K562 (cell line): Measurements from ENCODE around the gene COL26A1. TPM values are rescaled to one million over a fixed set of nuclear protein-coding genes. Genes with fewer than 3 reads are reported as not detected.

Source experiments
- ATAC-seq: fragments of 200-7000 bp; cut with Tn5 transposase; 3 replicates; pipeline ENCODE4 v1.9.1; 2020; ENCODE audit warnings: moderate library complexity
- BruUV-seq: library from RNA; stranded (reverse); fragments of 400-500 nt; replicated peaks from 2 replicates; lab custom pipeline; 2021; lab: Mats Ljungman, UMichigan
- CTCF ChIA-PET: fragments of 300-600 bp; formaldehyde crosslinking; extraction: SDS; loops from one replicate; lab custom pipeline; 2021; ENCODE audit warnings: low intra/inter-chr PET ratio; lab: Yijun Ruan, JAX
- POLR2A ChIA-PET: fragments of 300-600, 350-650 bp; sonication (Branson Sonifier 250); formaldehyde crosslinking; extraction: SDS; loops from one replicate; lab custom pipeline; 2021; ENCODE audit warnings: antibody characterized with exemption, inconsistent platforms; lab: Yijun Ruan, JAX
- DNase-seq, 4 experiments: peaks; one replicate each; pipeline versions ENCODE4 v3.0.0 to v3.0.0-alpha.2; 2011 to 2018; ENCODE audit warnings: low spot score in 3 of 4, mixed read lengths in 3 of 4; ENCODE audit errors: extremely low read depth in 1 of 4
- FAIRE-seq: peaks from 2 replicates; lab custom pipeline; 2011; peaks lifted over from hg19 to GRCh38; lab: Jason Lieb, UNC
- H2AFZ ChIP-seq: 2 replicates; pipeline ENCODE4 v1.6.0; 2011; ENCODE audit warnings: low read depth, low read length, control low read depth, inconsistent platforms
- H3K27ac ChIP-seq: fragments of 200-600 bp; 3 replicates; pipeline ENCODE4 v1.8.0; 2011; ENCODE audit warnings: low read depth, mild to moderate bottlenecking, control low read depth, inconsistent platforms, low read length, moderate library complexity, mixed read lengths; ENCODE audit errors: extremely low read depth
- H3K27me3 ChIP-seq, 2 experiments: fragments of 300-600 bp in 1 of 2; 2 replicates in 1 of 2; 3 replicates in 1 of 2; pipeline versions ENCODE4 v1.6.0 to v1.8.0; 2011; ENCODE audit warnings: inconsistent platforms in 2 of 2, low read length in 2 of 2, mild to moderate bottlenecking in 1 of 2, mixed read lengths in 1 of 2, moderate library complexity in 1 of 2; ENCODE audit not compliant: control insufficient read depth in 2 of 2, insufficient read depth in 2 of 2
- H3K36me3 ChIP-seq: fragments of 300-600 bp; 3 replicates; pipeline ENCODE4 v1.8.0; 2011; ENCODE audit warnings: mild to moderate bottlenecking, low read length, inconsistent platforms; ENCODE audit not compliant: control insufficient read depth, insufficient read depth
- H3K4me1 ChIP-seq, 2 experiments: fragments of 200-600 bp in 1 of 2; replicated peaks in 1 of 2; 2 replicates in 1 of 2; 3 replicates in 1 of 2; pipeline versions ENCODE4 v1.5.1 to v1.8.0; 2011; ENCODE audit warnings: inconsistent platforms in 2 of 2, low read length in 2 of 2, mild to moderate bottlenecking in 1 of 2, mixed read lengths in 1 of 2, moderate library complexity in 1 of 2; ENCODE audit not compliant: control insufficient read depth in 2 of 2, insufficient read depth in 2 of 2
- H3K4me2 ChIP-seq: 2 replicates; pipeline ENCODE4 v1.6.1; 2011; ENCODE audit warnings: low read length, control low read depth, inconsistent platforms, mixed read lengths; ENCODE audit not compliant: insufficient read depth
- H3K4me3 ChIP-seq: fragments of 200-600 bp; sonication (generic), shearing (Covaris generic); 2 replicates; pipeline ENCODE4 v1.5.1; 2016; ENCODE audit warnings: control low read depth, inconsistent platforms
- H3K79me2 ChIP-seq: fragments of 200-600 bp; 3 replicates; pipeline ENCODE4 v1.8.0; 2011; ENCODE audit warnings: low read length, inconsistent platforms; ENCODE audit not compliant: control insufficient read depth, insufficient read depth
- H3K9ac ChIP-seq, 2 experiments: 2 replicates each; pipeline versions ENCODE4 v1.6.0 to v1.6.1; 2011; ENCODE audit warnings: low read depth in 2 of 2, low read length in 2 of 2, control low read depth in 1 of 2, inconsistent platforms in 1 of 2, mild to moderate bottlenecking in 1 of 2, mixed read lengths in 1 of 2; ENCODE audit not compliant: insufficient read depth in 1 of 2
- H3K9me1 ChIP-seq: one replicate; pipeline ENCODE4 v1.6.0; 2011; ENCODE audit warnings: inconsistent platforms, mild to moderate bottlenecking, low read length, moderate library complexity; ENCODE audit not compliant: control insufficient read depth, insufficient read depth
- H3K9me3 ChIP-seq: replicated peaks from 2 replicates; pipeline ENCODE4 v1.5.1; 2011; ENCODE audit warnings: low read depth, low read length, inconsistent platforms; ENCODE audit not compliant: control insufficient read depth, insufficient read depth
- H4K20me1 ChIP-seq: replicated peaks from 2 replicates; pipeline ENCODE4 v1.6.1; 2011; ENCODE audit warnings: low read length, inconsistent platforms, mixed read lengths; ENCODE audit not compliant: control insufficient read depth, insufficient read depth
- CHCHD3 ChIP-seq: fragments of 250-450 bp; sonication (Bioruptor Pico); IDR thresholded peaks from 2 replicates; pipeline ENCODE4 v2.1.2; 2022; ENCODE audit warnings: mild to moderate bottlenecking
- NFE2 ChIP-seq: IDR thresholded peaks from 2 replicates; pipeline ENCODE4 v1.6.1; 2014; ENCODE audit warnings: antibody characterized with exemption, low read depth
- PBX2 ChIP-seq, 2 experiments: IDR thresholded peaks in 1 of 2; conservative IDR thresholded peaks in 1 of 2; 2 replicates each; pipeline ENCODE4 v1.6.1; 2016; ENCODE audit warnings: low read depth in 2 of 2, mild to moderate bottlenecking in 1 of 2, missing compliant biosample characterization in 1 of 2, missing genetic modification characterization in 1 of 2, moderate library complexity in 1 of 2
- SMC3 ChIP-seq: conservative IDR thresholded peaks from 2 replicates; pipeline ENCODE4 v1.6.1; 2011; ENCODE audit warnings: low read depth, low read length, improper control_type of control experiment; ENCODE audit not compliant: insufficient read depth
- ZC3H11A ChIP-seq: IDR thresholded peaks from 2 replicates; pipeline ENCODE4 v1.6.1; 2012; ENCODE audit warnings: low read depth, low read length, improper control_type of control experiment
- WGBS: fragments of 100-300 bp; shearing (Covaris generic); methylation state at CpG from one replicate; pipeline ENCODE4 v1.1.6; 2016; ENCODE audit warnings: low coverage, mixed read lengths; ENCODE audit not compliant: insufficient coverage; ENCODE audit errors: missing lambda C conversion rate; 5-methylcytosine and 5-hydroxymethylcytosine counted together
- in situ Hi-C: fragments of 300-500 bp; cut with MboI; formaldehyde crosslinking; loops from 4 replicates; pipeline ENCODE4 v1.15.0; 2018; ENCODE audit warnings: inconsistent platforms, mixed read lengths
- intact Hi-C: fragments of 100-400 bp; cut with micrococcal nuclease; formaldehyde crosslinking; loops from 2 replicates; pipeline ENCODE4 v1.14.2; 2022
- polyA plus RNA-seq, 8 experiments: library from polyadenylated mRNA; depleted of rRNA in 4 of 8; stranded (reverse) in 5 of 8; unstranded in 3 of 8; fragments of >200 nt; fragmentation: Nextera tagmentation in 2 of 8; fragmentation: Illumina TruSeq in 1 of 8; extraction: Ambion mirVana in 2 of 8; extraction: Trizol in 1 of 8; gene quantifications; 2 replicates each; pipeline versions ENCODE4 v1.2.1 to v1.2.3, GENCODE V29; 2011 to 2014; ENCODE audit warnings: inconsistent platforms in 1 of 8, missing spikeins in 1 of 8
- total RNA-seq, 7 experiments: library from RNA; depleted of rRNA in 6 of 7; stranded (reverse); fragments of >200 nt in 6 of 7; fragmentation: Illumina TruSeq in 2 of 7; extraction: Trizol in 2 of 7; gene quantifications; 2 replicates each; pipeline versions ENCODE4 v1.2.1 to v1.2.3, GENCODE V29; 2011 to 2021; ENCODE audit warnings: low replicate concordance in 1 of 7

Gene COL26A1
- total and polyA plus RNA-seq, 9 of the 15 experiments (the other 6 are each of a cell fraction or from before 2014, with no cell fraction given), result 0.04 to 0.39 (median 0.07) TPM; not detected in 5

DNA sequence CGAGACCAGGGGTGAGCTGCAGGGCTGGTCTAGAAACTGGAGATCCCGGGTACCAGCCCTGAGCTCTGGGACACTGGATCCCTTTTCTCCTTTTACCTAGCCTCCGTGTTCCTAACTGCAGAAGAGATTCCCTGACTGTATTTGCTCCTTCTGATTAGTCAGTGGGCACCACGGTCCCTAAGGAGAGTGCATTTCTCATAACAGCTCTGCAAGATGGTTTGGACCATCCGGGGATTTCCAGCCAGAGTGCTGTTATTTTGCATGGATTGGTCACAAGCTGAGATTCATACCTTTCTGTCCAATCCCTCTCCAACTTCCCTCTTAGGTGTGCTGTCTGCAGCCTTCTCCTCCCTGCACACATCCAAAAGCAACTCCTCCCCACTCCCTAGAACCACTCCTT is 143.9 kb downstream of the COL26A1 start (continued):
- no peak for TF ChIP-seq CHCHD3 (CRISPR knock-in tag)
- no peak for TF ChIP-seq PBX2 (CRISPR knock-in tag; IDR thresholded peaks at IDR 0.05; ENCODE audit: low read depth)
- no peak for TF ChIP-seq PBX2 (tag; conservative IDR thresholded peaks at IDR 0.05; ENCODE audit: low read depth)

DNA sequence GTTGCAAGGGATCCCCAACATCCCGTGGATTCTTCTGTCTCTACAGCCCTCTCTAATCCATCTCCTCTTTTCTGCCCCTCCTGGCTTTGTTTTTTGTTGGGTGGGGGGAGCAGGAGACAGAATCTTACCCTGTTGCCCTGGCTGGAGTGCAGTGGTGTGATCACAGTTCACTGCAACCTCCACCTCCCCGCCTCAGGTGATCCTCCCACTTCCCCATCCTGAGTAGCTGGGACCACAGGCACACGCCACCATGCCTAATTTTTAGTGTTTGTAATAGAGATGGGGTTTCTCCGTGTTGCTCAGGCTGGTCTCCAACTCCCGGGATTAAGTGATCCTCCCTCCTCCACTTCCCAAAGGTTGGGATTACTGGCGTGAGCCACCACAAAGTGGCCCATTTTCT is 144.7 kb downstream of the COL26A1 start:
- in situ Hi-C loops, result no loop called here
- peak; percentile 11 for FAIRE-seq
- TF ChIP-seq ZC3H11A (no peak), SMC3 (no peak), NFE2 (no peak)
- POLR2A ChIA-PET, result no interaction called here
- Histone ChIP-seq H3K4me3 (no peak overlapping the region), H3K79me2 (no peaks in the 10 kb centered on the region), H3K9me1 (no peaks in the 10 kb centered on the region), H2AFZ (no peak overlapping the region), H3K9ac (no peak overlapping the region), H3K4me1 (no peaks in the 10 kb centered on the region), H3K9me3 (no peaks in the 10 kb centered on the region), H3K36me3 (no peaks in the 10 kb centered on the region), H3K27me3 (peaks cover 21 to 89% of the 10 kb centered on the region in 2 experiments), H3K27ac (no peak overlapping the region), H4K20me1 (0 out of 2 replicates have a peak, but pooled peaks cover 5% of the 10 kb centered on the region), H3K4me2 (no peak overlapping the region)
- intact Hi-C loops, result loop anchor here (5.0 kb wide), 1 partner anchor 215 kb away; no protein-coding TSS in a partner anchor
- no TSS peak for BruUV-seq
- WGBS, result 9% methylated on average over 6 of the region's 6 CpGs
- CTCF ChIA-PET, result interaction anchor here (0.6 to 1.7 kb wide), 5 partner anchors 15 to 315 kb away, joined by 3 to 19 read pairs (median 3); no protein-coding TSS in a partner anchor
- ATAC-seq, result no peak
- DNase-seq, result no peak
